Muscle layer of colon (tissue), 2 donors: ENCODE measurements around the gene UGDH.
"Not testable (repeated sequence)": the region's sequence is repeated elsewhere in the genome, so short reads cannot be mapped to it uniquely, and the experiment has no call there.

ENCODE experiments used
- H3K27ac ChIP-seq: one replicate; pipeline ENCODE4 v1.7.0; 2013; ENCODE audit warnings: low read depth, mild to moderate bottlenecking, low read length, moderate library complexity
- H3K27me3 ChIP-seq, 2 donors: one replicate each; pipeline ENCODE4 v1.7.0; 2013; ENCODE audit warnings: low read length in 2 of 2, mild to moderate bottlenecking in 2 of 2; ENCODE audit not compliant: insufficient read depth in 2 of 2, control insufficient read depth in 1 of 2
- H3K36me3 ChIP-seq: one replicate; pipeline ENCODE4 v1.7.0; 2013; ENCODE audit warnings: mild to moderate bottlenecking, low read length; ENCODE audit not compliant: insufficient read depth
- H3K4me1 ChIP-seq: one replicate; pipeline ENCODE4 v1.7.0; 2013; ENCODE audit warnings: mild to moderate bottlenecking, low read length; ENCODE audit not compliant: insufficient read depth
- H3K4me3 ChIP-seq, 2 donors: one replicate each; pipeline ENCODE4 v1.7.0; 2013; ENCODE audit warnings: low read length in 2 of 2, low read depth in 1 of 2, mild to moderate bottlenecking in 1 of 2, moderate library complexity in 1 of 2
- H3K9ac ChIP-seq: one replicate; pipeline ENCODE4 v1.7.0; 2013; ENCODE audit warnings: low read length
- H3K9me3 ChIP-seq: one replicate; pipeline ENCODE4 v1.7.0; 2013; ENCODE audit warnings: mild to moderate bottlenecking, low read length
- donor health status: abdominal sarcoma.
- donor health status: Adenocarcinoma of cecum.

The UGDH gene

GRCh38 chr4:39528061-39528465 lies 824 bp upstream of the UGDH start:
- peak overlapping the region; percentile 74 for H3K27ac ChIP-seq
- H3K9me3 ChIP-seq: no peaks in the 10 kb centered on the region
- H3K9ac ChIP-seq: peak overlapping the region; percentile 57
- H3K4me1 ChIP-seq: peaks cover 16% of the 10 kb centered on the region
- peaks cover 5% of the 10 kb centered on the region for H3K36me3 ChIP-seq
- no peaks in the 10 kb centered on the region for H3K27me3 ChIP-seq
- peak overlapping the region; percentile 30 to 79 for H3K4me3 ChIP-seq

GRCh38 chr4:39526765-39527295 lies 409 bp downstream of the UGDH start:
- H3K36me3 ChIP-seq: peaks cover under 1% of the 10 kb centered on the region
- no peaks in the 10 kb centered on the region for H3K27me3 ChIP-seq
- no peaks in the 10 kb centered on the region for H3K9me3 ChIP-seq
- peaks cover 16% of the 10 kb centered on the region for H3K4me1 ChIP-seq
- peak overlapping the region; percentile 81 for H3K9ac ChIP-seq
- H3K4me3 ChIP-seq: peak overlapping the region; percentile 30 to 79
- H3K27ac ChIP-seq: peak overlapping the region; percentile 90

- no peaks in the 10 kb centered on the region for H3K9me3 ChIP-seq
- no peaks in the 10 kb centered on the region for H3K36me3 ChIP-seq
- H3K4me3 ChIP-seq: peak overlapping the region; percentile 30 to 79
- no peaks in the 10 kb centered on the region for H3K27me3 ChIP-seq
- peak overlapping the region; percentile 90 for H3K27ac ChIP-seq
- H3K4me1 ChIP-seq: peaks cover 16% of the 10 kb centered on the region
- H3K9ac ChIP-seq: peak overlapping the region; percentile 81
These were observed 1.2 kb downstream of the UGDH start for GRCh38 chr4:39525822-39526690.

GRCh38 chr4:39524161-39524957 lies 2.9 kb downstream of the UGDH start:
- no peak overlapping the region for H3K9ac ChIP-seq
- H3K4me3 ChIP-seq: no peak overlapping the region
- H3K27me3 ChIP-seq: no peaks in the 10 kb centered on the region
- no peak overlapping the region for H3K27ac ChIP-seq
- H3K4me1 ChIP-seq: peaks cover 16% of the 10 kb centered on the region
- H3K36me3 ChIP-seq: no peaks in the 10 kb centered on the region
- no peaks in the 10 kb centered on the region for H3K9me3 ChIP-seq

GRCh38 chr4:39522068-39522467 lies 5.2 kb downstream of the UGDH start:
- H3K4me1 ChIP-seq: peaks cover 11% of the 10 kb centered on the region
- no peak overlapping the region for H3K27ac ChIP-seq
- peaks cover 10% of the 10 kb centered on the region for H3K36me3 ChIP-seq
- H3K4me3 ChIP-seq: no peak overlapping the region
- H3K9ac ChIP-seq: no peak overlapping the region
- no peaks in the 10 kb centered on the region for H3K27me3 ChIP-seq
- H3K9me3 ChIP-seq: no peaks in the 10 kb centered on the region

GRCh38 chr4:39521253-39521919 lies 5.9 kb downstream of the UGDH start:
- Histone ChIP-seq H3K4me1 (peaks cover 8% of the 10 kb centered on the region), H3K9ac (no peak overlapping the region), H3K27ac (no peak overlapping the region), H3K27me3 (no peaks in the 10 kb centered on the region), H3K9me3 (no peaks in the 10 kb centered on the region), H3K4me3 (no peak overlapping the region), H3K36me3 (peaks cover 10% of the 10 kb centered on the region)

GRCh38 chr4:39518484-39518883 lies 8.8 kb downstream of the UGDH start:
- Histone ChIP-seq H3K27ac (no peak overlapping the region), H3K36me3 (peaks cover 10% of the 10 kb centered on the region), H3K9me3 (no peaks in the 10 kb centered on the region), H3K27me3 (no peaks in the 10 kb centered on the region), H3K4me1 (no peaks in the 10 kb centered on the region), H3K4me3 (no peak overlapping the region), H3K9ac (no peak overlapping the region)

GRCh38 chr4:39516407-39516966 lies 10.8 kb downstream of the UGDH start:
- no peak overlapping the region for H3K9ac ChIP-seq
- no peak overlapping the region for H3K4me3 ChIP-seq
- peaks cover 24% of the 10 kb centered on the region for H3K36me3 ChIP-seq
- no peaks in the 10 kb centered on the region for H3K27me3 ChIP-seq
- H3K27ac ChIP-seq: no peak overlapping the region
- no peaks in the 10 kb centered on the region for H3K9me3 ChIP-seq
- no peaks in the 10 kb centered on the region for H3K4me1 ChIP-seq

- H3K4me1 ChIP-seq, H3K9ac ChIP-seq, H3K4me3 ChIP-seq, H3K9me3 ChIP-seq, H3K27me3 ChIP-seq, H3K27ac ChIP-seq: not testable (repeated sequence)
- peaks cover 24% of the 10 kb centered on the region for H3K36me3 ChIP-seq
These were observed 11.4 kb downstream of the UGDH start for GRCh38 chr4:39515669-39516401.

GRCh38 chr4:39514888-39515401 lies 12.3 kb downstream of the UGDH start:
- no peaks in the 10 kb centered on the region for H3K27me3 ChIP-seq
- H3K9ac ChIP-seq: no peak overlapping the region
- peaks cover 32% of the 10 kb centered on the region for H3K36me3 ChIP-seq
- no peaks in the 10 kb centered on the region for H3K4me1 ChIP-seq
- H3K4me3 ChIP-seq: no peak overlapping the region
- no peaks in the 10 kb centered on the region for H3K9me3 ChIP-seq
- H3K27ac ChIP-seq: no peak overlapping the region
